BE2C (cell line): ENCODE measurements around the gene JAG2.

Experiments used
- DNase-seq: peaks from one replicate; pipeline ENCODE4 v3.0.0-alpha.2; 2020
- H3K27me3 ChIP-seq: fragments of 250-450 bp; sonication (Bioruptor Pico); 2 replicates; pipeline ENCODE4 v1.5.1; 2020; ENCODE audit warnings: mild to moderate bottlenecking
- H3K36me3 ChIP-seq: fragments of 250-450 bp; sonication (Bioruptor Pico); 2 replicates; pipeline ENCODE4 v1.5.1; 2020; ENCODE audit warnings: mild to moderate bottlenecking
- H3K4me1 ChIP-seq: fragments of 250-450 bp; sonication (Bioruptor Pico); 2 replicates; pipeline ENCODE4 v1.5.1; 2020
- H3K4me3 ChIP-seq: 2 replicates; pipeline ENCODE4 v1.5.1; 2011; ENCODE audit warnings: low read depth, low read length
- H3K9me3 ChIP-seq: fragments of 250-450 bp; sonication (Bioruptor Pico); 2 replicates; pipeline ENCODE4 v1.5.1; 2020
- CTCF ChIP-seq: IDR thresholded peaks from 2 replicates; pipeline ENCODE4 v1.5.1; 2012; ENCODE audit warnings: mild to moderate bottlenecking, low read depth, low read length

Gene JAG2

GRCh38 chr14:105161964-105162668, 6.5 kb downstream of the JAG2 start:
- H3K4me3 ChIP-seq: no peak overlapping the region
- TF ChIP-seq CTCF: no peak
- no peaks in the 10 kb centered on the region for H3K4me1 ChIP-seq
- no peaks in the 10 kb centered on the region for H3K9me3 ChIP-seq
- peaks cover 2% of the 10 kb centered on the region; the same call in 1 of the 2 replicates for H3K27me3 ChIP-seq
- DNase-seq: no peak
- H3K36me3 ChIP-seq: no peaks in the 10 kb centered on the region

- no peak for TF ChIP-seq CTCF
- H3K27me3 ChIP-seq: no peaks in the 10 kb centered on the region
- no peaks in the 10 kb centered on the region for H3K4me1 ChIP-seq
- no peaks in the 10 kb centered on the region for H3K36me3 ChIP-seq
- DNase-seq: no peak
- H3K4me3 ChIP-seq: no peak overlapping the region
- H3K9me3 ChIP-seq: no peaks in the 10 kb centered on the region
Observed at GRCh38 chr14:105161309-105161708, 7.3 kb downstream of the JAG2 start.

GRCh38 chr14:105160776-105161175, 7.8 kb downstream of the JAG2 start:
- Histone ChIP-seq H3K4me3 (no peak overlapping the region), H3K36me3 (no peaks in the 10 kb centered on the region), H3K4me1 (no peaks in the 10 kb centered on the region), H3K27me3 (no peaks in the 10 kb centered on the region), H3K9me3 (no peaks in the 10 kb centered on the region)
- DNase-seq: no peak
- TF ChIP-seq CTCF: no peak

- H3K36me3 ChIP-seq: no peaks in the 10 kb centered on the region
- no peaks in the 10 kb centered on the region for H3K4me1 ChIP-seq
- DNase-seq: no peak
- no peaks in the 10 kb centered on the region for H3K9me3 ChIP-seq
- no peak overlapping the region for H3K4me3 ChIP-seq
- TF ChIP-seq CTCF: no peak
- H3K27me3 ChIP-seq: no peaks in the 10 kb centered on the region
Observed at GRCh38 chr14:105159344-105159743, 9.2 kb downstream of the JAG2 start.

GRCh38 chr14:105158794-105159193, 9.8 kb downstream of the JAG2 start:
- H3K4me3 ChIP-seq: no peak overlapping the region
- H3K27me3 ChIP-seq: no peaks in the 10 kb centered on the region
- TF ChIP-seq CTCF: no peak
- no peaks in the 10 kb centered on the region for H3K36me3 ChIP-seq
- no peaks in the 10 kb centered on the region for H3K9me3 ChIP-seq
- H3K4me1 ChIP-seq: no peaks in the 10 kb centered on the region
- DNase-seq: no peak

GRCh38 chr14:105157872-105158271, 10.7 kb downstream of the JAG2 start:
- TF ChIP-seq CTCF: no peak
- Histone ChIP-seq H3K4me3 (no peak overlapping the region), H3K9me3 (no peaks in the 10 kb centered on the region), H3K27me3 (no peaks in the 10 kb centered on the region), H3K36me3 (no peaks in the 10 kb centered on the region), H3K4me1 (no peaks in the 10 kb centered on the region)
- DNase-seq: no peak
